ENCODE results near the gene SACM1L. TPM values are rescaled to one million over a fixed set of nuclear protein-coding genes. Genes with fewer than 3 reads are reported as not detected.

The SACM1L gene
- total and polyA plus RNA-seq, 2 donors (not counting 3 experiments of a cell fraction or from before 2014, with no cell fraction given) = 11.9 to 39.9 TPM

GRCh38 chr3:45777111-45777745, 88.0 kb downstream of the SACM1L start:
- FAIRE-seq (no peak), DNase-seq (ENCODE audit: low read depth, low spot score) (no peak)
- POLR2A ChIA-PET = no interaction called here
- no peaks in the 10 kb centered on the region for H3K79me2 ChIP-seq (ENCODE audit: control insufficient read depth, insufficient read depth, low read length)
- H3K9ac ChIP-seq (replicated peaks; ENCODE audit: extremely low read depth, insufficient read depth, low read length) = no peak overlapping the region
- H3K9me3 ChIP-seq (replicated peaks; ENCODE audit: control insufficient read depth, insufficient read depth, low read length) = no peaks in the 10 kb centered on the region
- H3K36me3 ChIP-seq (ENCODE audit: control insufficient read depth in 2 of 2, extremely low read depth in 1 of 2, insufficient read depth in 2 of 2, low read length in 2 of 2) = no peaks in the 10 kb centered on the region
- dilution Hi-C loops (cut with MboI; ENCODE audit: extremely low pct_ligation_motif_present, low sequenced_read_pairs) (no loop called here), intact Hi-C loops (cut with micrococcal nuclease) (no loop called here)
- no peaks in the 10 kb centered on the region for H3K27me3 ChIP-seq (ENCODE audit: control insufficient read depth in 2 of 2, insufficient read depth in 2 of 2, low read length in 2 of 2)
- no peak overlapping the region for H3K4me3 ChIP-seq (replicated peaks in 1 of 3; ENCODE audit: insufficient read depth in 1 of 3, low read depth in 1 of 3, low read length in 3 of 3)
- CTCF ChIA-PET = interaction anchor here (1.4 kb wide), 1 partner anchor 13 kb away, joined by 3 read pairs; no protein-coding TSS in a partner anchor
- H4K20me1 ChIP-seq (replicated peaks; ENCODE audit: control insufficient read depth, extremely low read depth, insufficient read depth, low read length) = no peaks in the 10 kb centered on the region
- no peak overlapping the region for H3K27ac ChIP-seq (ENCODE audit: insufficient read depth, low read depth, low read length)
- H2AFZ ChIP-seq (ENCODE audit: low read depth, low read length) = no peak overlapping the region
- H3K4me2 ChIP-seq (ENCODE audit: insufficient read depth, low read length) = no peak overlapping the region
- BruUV-seq (replicated peaks) = no TSS peak
- TF ChIP-seq JUN (IDR thresholded peaks at IDR 0.05; ENCODE audit: borderline replicate concordance, insufficient read depth, insufficient read length, low read depth) = no peak
- no peak for TF ChIP-seq POLR2AphosphoS5 (IDR thresholded peaks at IDR 0.05; ENCODE audit: insufficient read depth, low read depth, low read length)
- no peak for TF ChIP-seq MYC (IDR thresholded peaks at IDR 0.05; ENCODE audit: low read depth, low read length)
- no peak for TF ChIP-seq EZH2 (IDR thresholded peaks at IDR 0.05; ENCODE audit: borderline replicate concordance, low read depth, low read length, severe bottlenecking)
- no peak for TF ChIP-seq POLR2A (IDR thresholded peaks at IDR 0.05; ENCODE audit: low read depth, low read length)
- no peak for TF ChIP-seq CTCF (IDR thresholded peaks at IDR 0.05; ENCODE audit: extremely low read depth in 1 of 2, insufficient read depth in 1 of 2, low read depth in 1 of 2, low read length in 2 of 2)
- TF ChIP-seq MAX (IDR thresholded peaks at IDR 0.05; ENCODE audit: insufficient read depth, insufficient read length) = no peak
- no peak for TF ChIP-seq GATA2 (IDR thresholded peaks at IDR 0.05; ENCODE audit: insufficient read depth, insufficient read length, low read depth, low read length)
- TF ChIP-seq FOS (IDR thresholded peaks at IDR 0.05; ENCODE audit: borderline replicate concordance, insufficient read depth, low read length) = no peak
- no peaks in the 10 kb centered on the region for H3K4me1 ChIP-seq (ENCODE audit: control insufficient read depth, extremely low read depth, insufficient read depth, low read length)
- H3K9me1 ChIP-seq (replicated peaks; ENCODE audit: control insufficient read depth, extremely low read depth, insufficient read depth, low read length) = no peaks in the 10 kb centered on the region

All from endothelial cell of umbilical vein (primary cell).